Measurements from ENCODE around the gene PCDHB16.
"Not testable (repeated sequence)": the region's sequence is repeated elsewhere in the genome, so short reads cannot be mapped to it uniquely, and the experiment has no call there.

The PCDHB16 gene

DNA sequence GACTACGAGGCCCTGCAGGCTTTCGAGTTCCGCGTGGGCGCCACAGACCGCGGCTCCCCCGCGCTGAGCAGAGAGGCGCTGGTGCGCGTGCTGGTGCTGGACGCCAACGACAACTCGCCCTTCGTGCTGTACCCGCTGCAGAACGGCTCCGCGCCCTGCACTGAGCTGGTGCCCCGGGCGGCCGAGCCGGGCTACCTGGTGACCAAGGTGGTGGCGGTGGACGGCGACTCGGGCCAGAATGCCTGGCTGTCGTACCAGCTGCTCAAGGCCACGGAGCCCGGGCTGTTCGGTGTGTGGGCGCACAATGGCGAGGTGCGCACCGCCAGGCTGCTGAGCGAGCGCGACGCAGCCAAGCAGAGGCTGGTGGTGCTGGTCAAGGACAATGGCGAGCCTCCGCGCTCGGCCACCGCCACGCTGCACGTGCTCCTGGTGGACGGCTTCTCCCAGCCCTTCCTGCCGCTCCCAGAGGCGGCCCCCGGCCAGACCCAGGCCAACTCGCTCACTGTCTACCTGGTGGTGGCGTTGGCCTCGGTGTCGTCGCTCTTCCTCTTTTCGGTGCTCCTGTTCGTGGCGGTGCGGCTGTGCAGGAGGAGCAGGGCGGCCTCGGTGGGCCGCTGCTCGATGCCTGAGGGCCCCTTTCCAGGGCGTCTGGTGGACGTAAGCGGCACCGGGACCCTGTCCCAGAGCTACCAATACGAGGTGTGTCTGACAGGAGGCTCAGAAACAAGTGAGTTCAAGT, 2.1 kb downstream of the PCDHB16 start:
- not testable (repeated sequence) for DNase-seq (ENCODE audit: low read depth in 2 of 2, low spot score in 1 of 2)

GRCh38 chr5:141186897-141187512, 4.8 kb downstream of the PCDHB16 start, which contains the start of gene PCDHB9:
TSS of gene PCDHB9 (plus strand) at chr5:141187161. CDS start at chr5:141187319, 158 bp downstream.
- no peak for DNase-seq (ENCODE audit: low read depth in 2 of 2, low spot score in 1 of 2)

GRCh38 chr5:141188682-141189081, 6.5 kb downstream of the PCDHB16 start:
- DNase-seq (ENCODE audit: low read depth in 2 of 2, low spot score in 1 of 2) = not testable (repeated sequence)

DNA sequence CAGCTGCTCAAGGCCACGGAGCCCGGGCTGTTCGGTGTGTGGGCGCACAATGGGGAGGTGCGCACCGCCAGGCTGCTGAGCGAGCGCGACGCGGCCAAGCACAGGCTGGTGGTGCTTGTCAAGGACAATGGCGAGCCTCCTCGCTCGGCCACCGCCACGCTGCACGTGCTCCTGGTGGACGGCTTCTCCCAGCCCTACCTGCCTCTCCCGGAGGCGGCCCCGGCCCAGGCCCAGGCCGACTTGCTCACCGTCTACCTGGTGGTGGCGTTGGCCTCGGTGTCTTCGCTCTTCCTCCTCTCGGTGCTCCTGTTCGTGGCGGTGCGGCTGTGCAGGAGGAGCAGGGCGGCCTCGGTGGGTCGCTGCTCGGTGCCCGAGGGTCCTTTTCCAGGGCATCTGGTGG, 6.9 kb downstream of the PCDHB16 start:
- DNase-seq (ENCODE audit: low read depth in 2 of 2, low spot score in 1 of 2) = not testable (repeated sequence)

- no peak for DNase-seq (ENCODE audit: low read depth in 2 of 2, low spot score in 1 of 2)
Measured at GRCh38 chr5:141192110-141192725, 10.0 kb downstream of the PCDHB16 start, which contains the start of gene PCDHB10. TSS of gene PCDHB10 (plus strand) at chr5:141192353. CDS start at chr5:141192553, 200 bp downstream.

DNA sequence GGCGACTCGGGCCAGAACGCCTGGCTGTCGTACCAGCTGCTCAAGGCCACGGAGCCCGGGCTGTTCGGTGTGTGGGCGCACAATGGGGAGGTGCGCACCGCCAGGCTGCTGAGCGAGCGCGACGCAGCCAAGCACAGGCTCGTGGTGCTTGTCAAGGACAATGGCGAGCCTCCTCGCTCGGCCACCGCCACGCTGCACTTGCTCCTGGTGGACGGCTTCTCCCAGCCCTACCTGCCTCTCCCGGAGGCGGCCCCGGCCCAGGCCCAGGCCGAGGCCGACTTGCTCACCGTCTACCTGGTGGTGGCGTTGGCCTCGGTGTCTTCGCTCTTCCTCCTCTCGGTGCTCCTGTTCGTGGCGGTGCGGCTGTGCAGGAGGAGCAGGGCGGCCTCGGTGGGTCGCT, 12.1 kb downstream of the PCDHB16 start:
- not testable (repeated sequence) for DNase-seq (ENCODE audit: low read depth in 2 of 2, low spot score in 1 of 2)

DNA sequence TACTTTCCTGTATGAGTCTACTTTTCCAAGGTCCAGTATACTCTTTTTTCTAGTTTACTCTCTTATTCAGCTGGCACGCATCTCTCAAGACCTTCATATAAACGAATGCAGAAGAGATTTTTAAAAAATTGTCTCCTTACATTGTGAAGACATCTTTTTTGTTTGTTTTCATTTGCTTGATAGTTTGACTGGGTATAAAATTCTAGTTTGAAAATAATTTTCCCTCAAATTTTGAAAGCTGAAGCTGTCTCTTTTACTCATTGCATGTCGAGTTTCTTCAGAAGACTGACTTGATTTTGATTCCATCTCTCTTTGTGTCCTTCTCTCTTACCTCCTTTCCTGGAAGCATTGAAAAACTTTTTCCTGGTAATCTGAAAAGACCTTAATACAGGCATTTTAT, 14.2 kb downstream of the PCDHB16 start:
- DNase-seq (ENCODE audit: low read depth in 2 of 2, low spot score in 1 of 2) = no peak

GRCh38 chr5:141199359-141200235, 17.4 kb downstream of the PCDHB16 start, which contains the start of gene PCDHB11:
TSS of gene PCDHB11 (plus strand) at chr5:141199627. CDS start at chr5:141199775, 148 bp downstream.
- no peak for DNase-seq (ENCODE audit: low read depth in 2 of 2, low spot score in 1 of 2)

DNA sequence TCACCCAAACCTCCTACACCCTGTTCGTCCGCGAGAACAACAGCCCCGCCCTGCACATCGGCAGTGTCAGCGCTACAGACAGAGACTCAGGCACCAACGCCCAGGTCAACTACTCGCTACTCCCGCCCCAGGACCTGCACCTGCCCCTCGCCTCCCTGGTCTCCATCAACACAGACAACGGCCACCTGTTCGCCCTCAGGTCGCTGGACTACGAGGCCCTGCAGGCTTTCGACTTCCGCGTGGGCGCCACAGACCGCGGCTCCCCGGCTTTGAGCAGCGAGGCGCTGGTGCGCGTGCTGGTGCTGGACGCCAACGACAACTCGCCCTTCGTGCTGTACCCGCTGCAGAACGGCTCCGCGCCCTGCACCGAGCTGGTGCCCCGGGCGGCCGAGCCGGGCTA, 18.9 kb downstream of the PCDHB16 start:
- not testable (repeated sequence) for DNase-seq (ENCODE audit: low read depth in 2 of 2, low spot score in 1 of 2)

DNA sequence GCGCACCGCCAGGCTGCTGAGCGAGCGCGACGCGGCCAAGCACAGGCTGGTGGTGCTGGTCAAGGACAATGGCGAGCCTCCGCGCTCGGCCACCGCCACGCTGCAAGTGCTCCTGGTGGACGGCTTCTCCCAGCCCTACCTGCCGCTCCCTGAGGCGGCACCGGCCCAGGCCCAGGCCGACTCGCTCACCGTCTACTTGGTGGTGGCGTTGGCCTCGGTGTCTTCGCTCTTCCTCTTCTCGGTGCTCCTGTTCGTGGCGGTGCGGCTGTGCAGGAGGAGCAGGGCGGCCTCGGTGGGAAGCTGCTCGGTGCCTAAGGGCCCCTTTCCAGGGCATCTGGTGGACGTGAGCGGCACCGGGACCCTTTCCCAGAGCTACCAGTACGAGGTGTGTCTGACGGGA, 19.5 kb downstream of the PCDHB16 start:
- not testable (repeated sequence) for DNase-seq (ENCODE audit: low read depth in 2 of 2, low spot score in 1 of 2)

GRCh38 chr5:141208478-141208877, 26.3 kb downstream of the PCDHB16 start, which contains the start of gene PCDHB12:
TSS of gene PCDHB12 (plus strand) at chr5:141208719. CDS start at chr5:141208908, 189 bp downstream.
- no peak for DNase-seq (ENCODE audit: low read depth in 2 of 2, low spot score in 1 of 2)

DNA sequence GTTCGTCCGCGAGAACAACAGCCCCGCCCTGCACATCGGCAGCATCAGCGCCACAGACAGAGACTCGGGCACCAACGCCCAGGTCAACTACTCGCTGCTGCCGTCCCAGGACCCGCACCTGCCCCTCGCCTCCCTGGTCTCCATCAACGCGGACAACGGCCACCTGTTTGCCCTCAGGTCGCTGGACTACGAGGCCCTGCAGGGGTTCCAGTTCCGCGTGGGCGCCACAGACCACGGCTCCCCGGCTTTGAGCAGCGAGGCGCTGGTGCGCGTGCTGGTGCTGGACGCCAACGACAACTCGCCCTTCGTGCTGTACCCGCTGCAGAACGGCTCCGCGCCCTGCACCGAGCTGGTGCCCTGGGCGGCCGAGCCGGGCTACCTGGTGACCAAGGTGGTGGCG, 28.1 kb downstream of the PCDHB16 start:
- not testable (repeated sequence) for DNase-seq (ENCODE audit: low read depth in 2 of 2, low spot score in 1 of 2)

GRCh38 chr5:141210849-141211248, 28.7 kb downstream of the PCDHB16 start:
- DNase-seq (ENCODE audit: low read depth in 2 of 2, low spot score in 1 of 2) = not testable (repeated sequence)

GRCh38 chr5:141213656-141214339, 31.6 kb downstream of the PCDHB16 start, which contains the start of gene PCDHB13:
TSS of gene PCDHB13 (plus strand) at chr5:141213919. CDS start at chr5:141214124, 205 bp downstream.
- not testable (repeated sequence) for DNase-seq (ENCODE audit: low read depth in 2 of 2, low spot score in 1 of 2)

- not testable (repeated sequence) for DNase-seq (ENCODE audit: low read depth in 2 of 2, low spot score in 1 of 2)
Measured at GRCh38 chr5:141214583-141214982, 32.4 kb downstream of the PCDHB16 start.

DNA sequence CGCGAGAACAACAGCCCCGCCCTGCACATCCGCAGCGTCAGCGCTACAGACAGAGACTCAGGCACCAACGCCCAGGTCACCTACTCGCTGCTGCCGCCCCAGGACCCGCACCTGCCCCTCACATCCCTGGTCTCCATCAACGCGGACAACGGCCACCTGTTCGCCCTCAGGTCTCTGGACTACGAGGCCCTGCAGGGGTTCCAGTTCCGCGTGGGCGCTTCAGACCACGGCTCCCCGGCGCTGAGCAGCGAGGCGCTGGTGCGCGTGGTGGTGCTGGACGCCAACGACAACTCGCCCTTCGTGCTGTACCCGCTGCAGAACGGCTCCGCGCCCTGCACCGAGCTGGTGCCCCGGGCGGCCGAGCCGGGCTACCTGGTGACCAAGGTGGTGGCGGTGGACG, 33.3 kb downstream of the PCDHB16 start:
- not testable (repeated sequence) for DNase-seq (ENCODE audit: low read depth in 2 of 2, low spot score in 1 of 2)

DNA sequence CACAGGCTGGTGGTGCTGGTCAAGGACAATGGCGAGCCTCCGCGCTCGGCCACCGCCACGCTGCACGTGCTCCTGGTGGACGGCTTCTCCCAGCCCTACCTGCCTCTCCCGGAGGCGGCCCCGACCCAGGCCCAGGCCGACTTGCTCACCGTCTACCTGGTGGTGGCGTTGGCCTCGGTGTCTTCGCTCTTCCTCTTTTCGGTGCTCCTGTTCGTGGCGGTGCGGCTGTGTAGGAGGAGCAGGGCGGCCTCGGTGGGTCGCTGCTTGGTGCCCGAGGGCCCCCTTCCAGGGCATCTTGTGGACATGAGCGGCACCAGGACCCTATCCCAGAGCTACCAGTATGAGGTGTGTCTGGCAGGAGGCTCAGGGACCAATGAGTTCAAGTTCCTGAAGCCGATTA, 33.8 kb downstream of the PCDHB16 start:
- DNase-seq (ENCODE audit: low read depth in 2 of 2, low spot score in 1 of 2) = not testable (repeated sequence)

DNA sequence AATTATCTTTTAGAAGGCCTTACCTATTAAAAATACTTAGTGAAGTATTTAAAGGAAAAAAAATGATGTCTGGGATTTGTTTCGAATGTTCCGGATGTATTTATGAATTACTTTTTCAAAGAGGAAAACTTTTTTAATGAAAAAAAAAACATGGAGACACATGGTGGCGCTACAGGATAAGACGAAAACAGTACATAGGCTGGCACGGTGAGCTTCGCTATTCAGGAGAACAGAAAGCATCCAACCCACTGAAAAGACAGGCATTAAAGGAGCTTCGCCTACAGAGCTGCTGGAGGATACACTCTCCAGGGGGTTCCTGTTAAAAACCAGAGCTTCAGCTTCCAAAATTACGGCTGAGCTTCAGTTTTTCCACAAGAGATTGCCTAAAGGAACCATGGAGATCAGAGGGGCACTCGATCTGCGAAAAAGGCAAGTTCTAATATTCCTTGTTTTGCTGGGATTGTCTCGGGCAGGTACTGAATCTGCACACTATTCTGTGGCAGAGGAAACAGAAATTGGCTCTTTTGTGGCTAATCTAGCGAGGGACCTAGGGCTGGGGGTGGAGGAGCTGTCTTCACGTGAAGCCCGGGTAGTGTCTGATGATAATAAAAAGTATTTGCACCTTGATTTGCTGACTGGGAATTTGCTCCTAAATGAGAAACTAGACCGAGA, 41.1 kb downstream of the PCDHB16 start, which contains the start of gene PCDHB14:
Gene PCDHB14, plus strand, starts transcription at position 232 of the 672 bp plus-strand sequence. Its CDS starts 163 bp downstream, at position 395.
- DNase-seq (ENCODE audit: low read depth in 2 of 2, low spot score in 1 of 2) = no peak

- DNase-seq (ENCODE audit: low read depth in 2 of 2, low spot score in 1 of 2) = not testable (repeated sequence)
Measured at GRCh38 chr5:141224844-141225243, 42.7 kb downstream of the PCDHB16 start.

Data from stimulated activated CD8-positive, alpha-beta memory T cell treated with anti-CD3 and anti-CD28 coated beads, Interleukin-4, amount 100 ng/mL, for 1 hour (primary cell).